ENCODE results near the gene NPR3.

Gene NPR3

DNA sequence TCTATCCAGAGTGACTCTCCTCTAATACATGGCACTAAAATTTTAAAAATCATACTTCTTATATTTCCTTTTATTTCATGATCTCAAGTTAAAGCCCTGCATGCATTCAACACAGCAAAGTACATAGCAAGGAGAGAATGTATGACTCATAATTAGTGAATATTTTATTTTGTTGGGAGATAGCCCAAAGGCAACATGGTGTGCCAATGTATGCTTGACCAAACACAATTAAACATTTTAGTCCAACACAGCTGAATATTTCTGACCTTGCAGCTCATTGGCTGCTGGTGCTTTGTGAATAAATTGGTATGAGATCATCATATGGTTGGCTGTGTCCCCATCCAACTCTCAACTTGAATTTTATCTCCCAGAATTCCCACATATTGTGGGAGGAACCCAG is 103.5 kb downstream of the NPR3 start:
- no peak for DNase-seq

DNA sequence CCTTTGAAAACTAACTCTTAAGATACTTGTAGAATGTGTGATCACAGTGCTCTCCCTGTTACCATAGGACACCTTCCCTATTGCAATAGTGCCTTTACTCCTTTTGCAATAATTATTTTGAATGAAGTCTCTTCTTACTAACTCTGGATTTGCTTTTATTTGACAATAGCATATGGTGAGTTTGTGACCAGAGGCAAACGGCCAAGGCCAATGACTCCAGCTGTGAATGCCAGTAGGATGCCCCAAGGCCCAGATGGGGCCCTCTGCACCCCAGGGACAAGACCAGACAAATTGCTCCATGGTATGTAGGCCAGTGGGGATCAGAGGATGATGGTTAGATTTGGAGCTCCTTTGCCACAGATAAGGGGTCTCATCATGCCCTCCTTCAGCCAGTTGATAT is 116.9 kb downstream of the NPR3 start:
- no peak for DNase-seq

DNA sequence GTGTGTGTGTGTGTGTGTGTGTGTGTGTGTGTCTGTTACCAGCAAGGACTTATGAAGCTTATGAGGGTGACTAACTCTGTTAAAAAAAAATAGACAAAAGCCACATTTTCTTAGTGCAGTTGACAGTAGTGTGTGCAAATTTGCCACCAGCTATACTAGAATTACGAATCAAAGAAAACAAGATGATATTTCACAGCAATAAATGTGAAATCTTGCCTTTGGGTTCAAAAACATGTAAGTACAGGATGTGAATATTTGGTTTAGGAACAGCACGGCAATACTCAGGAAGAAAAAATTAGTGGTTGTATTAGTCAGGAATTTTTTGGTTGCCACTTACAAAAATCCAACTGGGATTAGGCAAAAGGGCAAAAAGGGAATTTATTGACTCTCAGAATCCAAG is 117.4 kb downstream of the NPR3 start:
- DNase-seq, result no peak

DNA sequence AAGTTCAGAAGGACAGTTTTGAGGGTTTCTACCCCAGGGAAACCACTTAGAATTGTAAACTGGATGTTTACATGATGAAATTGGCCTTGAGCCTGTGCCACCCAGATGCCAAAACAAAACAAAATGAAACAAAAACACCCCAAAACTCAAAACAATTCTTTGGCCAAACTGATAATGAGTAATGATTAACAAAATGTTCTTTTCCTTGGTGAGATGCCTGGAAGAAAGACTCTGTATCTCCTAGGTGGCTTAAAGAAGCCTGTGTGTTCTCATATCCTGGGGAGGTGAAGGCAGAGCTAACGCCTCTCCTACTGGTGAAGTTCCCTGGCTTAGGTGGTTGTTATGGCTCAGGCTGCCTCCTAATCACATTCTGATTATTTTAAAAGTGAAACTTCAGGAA is 120.5 kb downstream of the NPR3 start:
- DNase-seq, result no peak

DNA sequence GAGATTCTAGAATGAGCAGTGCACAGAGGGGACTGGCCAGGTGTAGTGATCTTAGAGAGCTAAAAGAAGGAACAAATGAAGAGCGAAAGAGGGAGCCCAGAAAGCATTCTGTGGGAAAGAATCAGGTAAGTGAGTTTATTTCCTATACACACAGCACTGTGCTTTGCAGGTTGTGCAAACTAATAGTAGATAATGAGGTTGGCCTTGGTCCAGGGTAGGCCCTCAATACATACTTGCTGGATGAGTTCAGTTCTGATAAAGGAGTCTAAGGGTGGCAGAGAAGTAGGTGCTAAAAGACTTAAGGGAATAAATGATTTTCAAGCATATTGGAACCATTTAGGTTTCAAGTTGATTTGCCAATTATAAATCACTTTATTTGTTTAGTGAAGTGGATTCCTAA is 122.0 kb downstream of the NPR3 start:
- no peak for DNase-seq

DNA sequence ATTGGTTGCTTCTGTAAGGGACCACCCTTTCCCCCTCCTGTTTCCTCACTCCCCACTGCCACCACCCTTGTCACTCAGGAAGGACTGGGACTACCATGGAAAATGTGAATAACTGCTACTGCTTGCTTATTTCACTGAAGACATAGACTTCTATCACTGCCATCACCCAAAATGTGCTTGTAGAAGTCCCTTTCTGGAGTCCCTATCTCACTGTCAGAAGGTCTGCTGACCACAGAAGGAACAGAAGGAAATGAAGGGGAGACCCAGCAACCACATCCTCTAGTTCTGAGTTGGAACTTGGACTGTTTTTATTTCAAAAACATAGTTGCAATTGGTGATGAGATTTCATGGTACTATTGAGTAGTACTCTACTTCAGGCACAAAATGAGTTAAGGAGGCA is 122.5 kb downstream of the NPR3 start:
- no peak for DNase-seq

DNA sequence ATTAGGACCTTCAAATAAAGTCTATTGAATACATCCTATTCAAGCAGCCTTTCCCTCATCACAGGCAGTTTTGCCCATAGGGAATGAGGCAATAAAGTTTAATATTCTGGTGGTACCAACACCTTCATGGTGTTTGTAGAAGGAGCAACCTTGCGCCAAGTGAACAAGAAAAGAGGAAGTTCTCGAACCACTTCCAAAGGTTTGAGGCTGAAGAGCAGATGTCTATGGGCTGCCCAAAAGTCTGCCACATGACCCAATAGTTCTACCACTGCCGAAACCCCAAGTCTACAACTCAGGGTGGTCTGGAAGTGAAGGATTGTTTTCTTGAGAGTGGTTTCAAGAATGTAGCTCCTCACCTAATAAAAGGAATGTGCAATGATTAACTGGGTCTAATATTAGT is 123.1 kb downstream of the NPR3 start:
- no peak for DNase-seq

DNA sequence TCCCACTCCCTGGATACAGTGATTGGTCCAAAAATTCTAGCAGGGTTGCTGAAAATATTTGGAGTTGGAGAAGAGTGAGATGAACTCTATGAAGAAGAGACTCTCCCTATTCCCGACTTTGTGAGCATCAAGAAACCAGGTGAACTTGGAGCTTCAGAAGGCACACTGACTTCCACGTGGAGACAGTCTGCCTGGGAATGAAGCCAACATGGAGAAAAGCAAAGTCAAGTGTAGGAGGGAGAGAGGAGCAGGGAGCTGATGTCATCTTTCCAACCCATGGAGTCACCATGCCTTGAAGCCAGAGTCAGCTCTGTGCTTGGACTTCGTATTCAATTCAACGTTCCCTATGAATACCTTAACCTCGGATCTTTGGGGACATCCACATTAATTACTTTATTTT is 125.1 kb downstream of the NPR3 start:
- DNase-seq, result no peak

DNA sequence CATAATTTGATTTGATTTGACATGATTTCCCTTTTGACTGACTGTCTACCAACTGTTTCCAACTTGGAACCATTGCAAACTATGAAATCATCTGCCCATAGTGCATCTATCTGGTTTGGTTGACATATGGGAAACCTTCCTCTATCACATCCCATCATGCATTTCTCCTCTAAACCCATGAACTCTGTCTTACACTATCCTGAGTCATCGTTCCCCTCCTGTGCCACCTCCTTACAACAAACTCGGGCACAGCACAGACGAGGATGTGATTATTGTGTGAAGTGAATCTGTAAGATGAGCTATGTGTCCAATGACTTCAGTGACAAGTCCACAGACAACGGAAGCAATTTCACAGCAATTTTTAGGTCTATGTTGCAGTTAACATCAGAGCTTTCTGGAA is 126.1 kb downstream of the NPR3 start:
- DNase-seq, result no peak

DNA sequence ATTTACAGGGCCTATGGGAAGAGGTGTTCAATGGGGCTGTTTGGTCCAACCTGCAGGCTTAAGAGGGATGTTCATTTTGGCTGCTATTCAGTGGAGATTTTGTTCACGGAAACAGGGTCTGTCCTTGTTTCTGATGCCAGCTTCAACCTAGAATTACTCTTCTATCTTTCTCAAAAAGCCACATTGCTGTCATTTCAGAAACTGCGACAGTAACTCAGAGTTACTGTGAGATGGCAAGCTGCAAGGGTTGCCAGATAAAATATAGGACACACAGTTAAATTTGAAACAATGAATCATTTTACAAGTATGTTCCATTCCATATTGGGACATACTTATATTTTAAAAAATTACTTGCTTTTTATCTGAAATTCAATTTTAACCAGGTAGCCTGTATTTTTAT is 128.0 kb downstream of the NPR3 start:
- DNase-seq, result no peak

DNA sequence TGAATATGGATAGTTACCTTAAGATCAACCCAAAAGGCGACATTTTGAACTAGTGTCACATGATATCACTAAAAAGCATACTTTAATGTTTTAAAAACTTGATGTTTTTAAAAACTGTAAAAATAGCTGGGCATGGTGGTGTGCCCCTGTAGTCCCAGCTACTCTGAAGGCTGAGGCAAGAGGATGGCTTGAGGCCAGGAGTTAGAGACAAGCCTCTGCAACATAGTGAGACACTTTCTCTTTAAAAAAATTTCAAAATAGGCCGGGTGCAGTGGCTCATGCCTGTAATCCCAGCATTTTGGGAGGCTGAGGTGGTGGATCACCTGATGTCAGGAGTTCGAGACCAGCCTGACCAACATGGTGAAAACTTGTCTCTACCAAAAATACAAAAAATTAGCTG is 129.5 kb downstream of the NPR3 start:
- DNase-seq, result no peak

Measured in activated CD4-positive, alpha-beta T cell treated with anti-CD3 and anti-CD28 coated beads for 48 hours (primary cell).